ENCODE results near the gene ALPG.
"Not testable (repeated sequence)": the region's sequence is repeated elsewhere in the genome, so short reads cannot be mapped to it uniquely, and the experiment has no call there.

The ALPG gene

GRCh38 chr2:232398293-232399034 lies 8.2 kb upstream of the ALPG start:
- DNase-seq = no peak

GRCh38 chr2:232400256-232401015 lies 6.2 kb upstream of the ALPG start:
- no peak for DNase-seq

- DNase-seq = no peak
Measured at GRCh38 chr2:232402518-232402917, 4.1 kb upstream of the ALPG start.

GRCh38 chr2:232405943-232406510 lies 617 bp upstream of the ALPG start:
- no peak for DNase-seq

DNA sequence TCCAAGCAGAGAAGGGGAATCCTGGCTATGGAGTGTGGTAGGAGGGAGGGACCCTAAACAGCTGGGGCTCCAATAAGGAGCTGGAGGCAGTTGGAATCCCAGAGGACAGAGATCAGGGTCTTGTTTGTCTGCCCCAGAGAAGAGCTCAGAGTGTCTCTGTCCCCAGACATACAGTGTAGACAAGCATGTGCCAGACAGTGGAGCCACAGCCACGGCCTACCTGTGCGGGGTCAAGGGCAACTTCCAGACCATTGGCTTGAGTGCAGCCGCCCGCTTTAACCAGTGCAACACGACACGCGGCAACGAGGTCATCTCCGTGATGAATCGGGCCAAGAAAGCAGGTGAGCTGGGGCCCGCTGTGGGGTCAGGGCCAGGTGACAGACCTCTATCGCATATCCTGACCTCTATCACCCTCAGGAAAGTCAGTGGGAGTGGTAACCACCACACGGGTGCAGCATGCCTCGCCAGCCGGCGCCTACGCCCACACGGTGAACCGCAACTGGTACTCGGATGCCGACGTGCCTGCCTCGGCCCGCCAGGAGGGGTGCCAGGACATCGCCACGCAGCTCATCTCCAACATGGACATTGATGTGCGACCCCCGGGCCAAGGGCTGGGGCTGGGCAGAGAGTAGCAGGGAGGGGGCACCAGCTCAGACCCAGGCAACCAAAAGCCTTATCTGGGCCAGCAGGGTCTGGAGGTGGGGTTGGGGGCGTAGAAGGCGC lies 945 bp downstream of the ALPG start:
- not testable (repeated sequence) for DNase-seq

DNA sequence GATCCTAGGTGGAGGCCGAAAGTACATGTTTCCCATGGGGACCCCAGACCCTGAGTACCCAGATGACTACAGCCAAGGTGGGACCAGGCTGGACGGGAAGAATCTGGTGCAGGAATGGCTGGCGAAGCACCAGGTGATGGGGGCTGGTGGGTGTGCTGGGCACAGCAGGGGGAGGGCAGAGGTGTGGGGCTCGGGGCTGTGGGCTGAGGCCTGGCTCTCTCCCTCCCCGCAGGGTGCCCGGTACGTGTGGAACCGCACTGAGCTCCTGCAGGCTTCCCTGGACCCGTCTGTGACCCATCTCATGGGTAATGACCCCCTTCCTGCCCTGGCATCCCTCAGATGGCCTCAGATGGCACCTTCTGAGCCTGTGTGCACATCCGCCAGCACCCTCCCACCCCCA lies 1.6 kb downstream of the ALPG start:
- DNase-seq = not testable (repeated sequence)

- not testable (repeated sequence) for DNase-seq
Measured at GRCh38 chr2:232409617-232410016, 3.0 kb downstream of the ALPG start.

DNA sequence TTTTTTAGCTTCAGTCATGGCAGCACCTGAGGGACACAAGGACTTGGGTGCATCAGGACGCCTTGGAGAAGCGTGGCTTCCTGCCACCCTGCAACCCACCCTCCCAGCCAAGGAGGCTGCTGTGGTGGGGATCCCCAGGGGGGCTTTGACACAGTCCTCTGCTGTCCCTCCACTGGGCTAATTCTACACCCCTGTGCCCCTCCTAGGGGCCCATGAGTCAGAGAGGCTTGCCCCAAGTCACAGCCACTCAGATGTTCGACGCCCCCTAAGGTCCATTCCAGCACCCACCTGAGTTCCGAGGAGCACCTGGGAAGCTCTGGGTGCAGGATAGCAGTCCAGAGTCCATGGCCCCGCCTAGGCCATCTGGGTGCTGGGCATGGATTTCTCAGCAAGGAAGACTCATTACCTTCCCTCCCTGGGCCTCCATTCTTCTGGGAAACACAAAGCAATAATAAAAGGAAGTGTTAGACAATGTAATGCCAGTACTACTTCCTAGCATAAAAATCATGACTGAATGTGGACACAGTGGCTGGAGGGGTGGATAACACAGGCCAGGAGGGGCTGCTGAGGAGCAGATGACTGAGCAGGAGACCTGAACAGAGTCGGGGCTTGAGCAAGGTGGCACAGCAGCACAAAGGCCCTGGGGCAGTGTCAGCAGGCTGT lies 3.7 kb downstream of the ALPG start:
- DNase-seq = no peak

GRCh38 chr2:232411901-232412629 lies 5.4 kb downstream of the ALPG start:
- DNase-seq = no peak

DNA sequence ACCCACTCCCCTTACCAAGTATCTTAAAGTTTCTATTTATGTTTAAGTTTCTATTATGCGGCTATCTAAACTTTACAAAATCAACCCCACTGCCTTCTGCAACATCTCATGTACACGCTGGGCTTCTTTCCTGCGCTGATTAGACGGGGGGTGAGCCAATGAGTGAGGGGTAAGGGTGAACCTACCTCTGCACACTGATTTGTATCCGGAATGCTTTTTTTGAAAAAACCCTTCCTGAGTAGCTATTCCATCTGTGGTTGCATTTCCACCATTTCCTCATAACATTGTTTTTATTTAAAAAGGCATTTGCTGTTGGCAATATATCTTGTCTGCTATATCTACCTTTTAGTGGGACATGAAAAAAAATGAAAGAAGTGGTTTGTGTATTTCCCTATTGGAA lies 6.3 kb downstream of the ALPG start:
- no peak for DNase-seq

DNA sequence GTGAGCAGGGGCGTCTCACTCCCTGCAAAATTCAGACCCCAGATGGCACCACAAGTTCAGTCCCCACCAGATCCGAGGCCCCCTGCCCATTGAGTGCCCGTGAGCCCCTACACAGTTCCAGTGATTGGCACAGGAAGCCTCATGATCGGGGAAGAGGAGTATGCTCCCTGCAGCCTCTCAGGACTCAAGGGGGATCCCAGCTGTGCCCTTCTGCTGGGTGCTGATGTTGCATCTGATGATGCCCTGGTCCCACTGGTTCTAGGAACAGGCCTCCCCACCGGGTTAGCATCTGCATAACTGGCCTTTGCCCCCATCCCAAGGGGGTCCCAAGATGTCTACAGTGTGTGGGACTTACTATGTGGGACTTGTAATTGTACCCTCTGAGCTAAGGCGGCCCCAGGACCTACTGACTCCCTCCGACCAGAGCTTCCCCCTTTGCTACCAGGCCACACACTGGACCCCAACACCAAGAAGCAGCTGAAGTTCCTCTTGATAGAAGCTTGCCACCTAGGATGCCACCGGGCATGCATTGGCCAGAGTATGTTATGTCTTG lies 8.6 kb downstream of the ALPG start:
- DNase-seq = no peak

GRCh38 chr2:232415736-232416520 lies 9.3 kb downstream of the ALPG start:
- no peak for DNase-seq

GRCh38 chr2:232416521-232417470 lies 10.2 kb downstream of the ALPG start:
- DNase-seq = no peak

- no peak for DNase-seq
Measured at GRCh38 chr2:232417489-232417888, 10.8 kb downstream of the ALPG start.

DNA sequence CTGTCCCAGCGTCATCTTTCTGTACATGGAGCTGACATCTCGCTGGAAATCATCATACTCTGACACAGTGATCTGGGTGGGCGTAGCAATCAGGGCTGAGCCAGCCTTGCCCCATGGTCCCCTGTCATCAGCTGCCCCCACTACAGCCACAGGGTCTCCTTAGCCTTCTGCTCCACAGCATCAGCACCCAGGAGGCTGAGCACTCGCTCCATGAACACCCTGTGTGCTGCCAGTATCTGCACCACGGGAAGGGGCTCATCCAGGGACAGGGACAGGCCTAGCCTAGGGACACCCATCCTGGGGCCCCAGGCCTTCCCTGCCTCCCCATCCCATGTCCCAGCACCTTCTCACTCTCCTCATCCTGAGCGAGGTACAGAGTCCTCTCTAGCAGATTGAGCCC lies 11.4 kb downstream of the ALPG start:
- no peak for DNase-seq

DNA sequence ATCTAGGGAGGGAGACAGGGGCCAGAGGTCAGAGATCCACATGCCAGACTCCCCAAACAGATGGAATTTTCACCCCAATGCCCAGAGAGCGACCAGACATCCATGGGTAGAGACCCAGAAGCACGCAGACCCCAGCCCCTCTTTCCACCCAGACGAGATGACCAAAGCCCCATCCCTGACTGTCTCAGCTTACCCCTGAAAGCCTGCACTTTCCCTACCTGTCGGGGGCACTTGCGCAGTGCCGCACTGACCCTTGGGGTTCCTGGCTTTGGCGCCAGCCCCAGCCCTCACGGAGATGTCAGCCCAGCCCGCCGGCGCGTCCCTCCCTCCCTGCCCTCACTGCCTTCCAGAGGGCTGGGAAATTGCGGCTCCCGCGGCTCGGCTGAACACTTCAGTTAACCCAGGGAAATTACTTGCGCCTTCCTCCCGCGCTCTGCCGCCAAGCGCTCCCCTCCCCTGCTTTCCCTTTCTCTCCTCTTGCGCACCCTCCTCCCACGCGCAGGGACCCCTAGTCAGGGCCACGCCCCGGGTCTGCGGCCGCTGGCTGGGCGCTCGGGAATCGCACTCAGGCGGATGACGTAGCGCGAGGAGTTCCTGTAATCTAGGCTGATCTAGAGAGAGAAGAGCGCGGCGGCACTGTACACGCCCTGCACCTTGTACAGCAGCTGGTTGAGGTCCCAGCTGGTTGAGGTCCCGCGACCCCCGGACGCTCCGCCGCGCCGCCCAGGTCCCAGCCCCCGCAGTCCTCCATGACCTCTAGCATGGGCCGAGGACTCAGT lies 12.0 kb downstream of the ALPG start:
- no peak for DNase-seq

DNA sequence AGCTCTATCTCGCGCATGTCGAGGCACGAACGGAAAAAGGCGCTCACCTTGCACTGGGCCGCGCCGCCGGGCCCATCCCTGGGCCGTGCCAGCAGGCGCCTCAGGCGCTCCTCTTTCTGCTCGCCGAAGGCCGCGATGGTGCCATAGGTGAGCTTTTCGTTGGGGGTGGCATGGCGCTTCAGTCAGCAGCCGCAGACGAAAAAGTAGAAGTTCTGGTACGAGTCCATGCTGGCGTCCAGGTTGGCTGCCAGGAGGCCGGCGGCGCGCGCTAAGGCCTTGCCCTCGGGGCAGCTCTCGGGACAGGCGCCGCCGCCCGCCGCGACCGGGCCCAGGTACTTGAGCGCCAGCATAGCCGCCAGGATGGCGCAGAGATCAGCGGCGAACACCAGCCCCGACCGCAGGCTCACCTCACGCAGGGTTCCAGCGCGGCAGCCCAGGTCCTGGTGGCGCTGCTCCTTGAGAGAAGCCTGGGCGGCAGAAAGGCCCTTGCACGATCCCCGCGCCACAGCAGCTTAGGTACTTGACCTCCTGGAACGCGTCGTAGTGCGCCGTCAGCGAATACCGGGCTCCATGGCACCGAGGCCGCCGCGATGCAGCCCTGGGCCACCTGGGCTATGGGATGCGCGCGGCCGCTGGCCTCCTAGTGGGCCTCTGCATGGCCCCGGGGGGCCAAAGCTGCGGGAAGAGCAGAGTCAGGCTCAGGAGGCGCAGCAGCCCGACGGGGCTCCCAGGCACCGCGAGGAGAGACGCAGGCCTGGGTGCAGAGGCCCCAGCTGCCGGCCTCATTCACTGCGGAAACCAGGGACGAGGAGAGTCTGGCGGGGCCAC lies 12.8 kb downstream of the ALPG start:
- DNase-seq = no peak

DNA sequence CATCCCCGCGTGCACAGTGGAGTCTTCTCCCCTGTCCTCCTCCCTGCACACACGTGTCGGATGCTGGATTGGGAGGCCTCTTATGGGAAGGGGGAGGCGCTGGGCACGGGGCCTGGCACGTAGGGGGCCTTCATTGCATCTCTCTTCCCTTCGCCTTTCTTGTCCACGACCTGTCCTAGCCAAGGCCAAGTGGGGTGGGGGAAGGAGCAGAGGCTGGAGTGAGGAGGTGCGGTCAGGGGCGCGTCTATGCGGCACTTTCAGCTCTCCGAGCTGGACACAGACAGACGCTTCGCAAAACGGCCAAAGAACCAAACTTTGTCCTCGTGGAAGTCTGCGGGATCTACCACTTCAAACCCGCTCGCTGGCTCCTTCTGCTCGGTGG lies 13.4 kb downstream of the ALPG start:
- no peak for DNase-seq

All from activated naive CD4-positive, alpha-beta T cell (primary cell).